ENCODE measurements around the gene ATXN7.

The ATXN7 gene

GRCh38 chr3:63964681-63965485 lies 101.2 kb downstream of the ATXN7 start:
- no peak for DNase-seq (ENCODE audit: low read depth)

GRCh38 chr3:63966007-63966406 lies 102.3 kb downstream of the ATXN7 start:
- DNase-seq (ENCODE audit: low read depth) = no peak

- DNase-seq (ENCODE audit: low read depth) = no peak
Observed at GRCh38 chr3:63966871-63967270, 103.2 kb downstream of the ATXN7 start.

- no peak for DNase-seq (ENCODE audit: low read depth)
Observed at GRCh38 chr3:63967675-63968611, 104.3 kb downstream of the ATXN7 start.

- DNase-seq (ENCODE audit: low read depth) = no peak
Observed at GRCh38 chr3:63968612-63969350, 105.1 kb downstream of the ATXN7 start.

- DNase-seq (ENCODE audit: low read depth) = no peak
Observed at GRCh38 chr3:63969876-63970275, 106.2 kb downstream of the ATXN7 start.

- no peak for DNase-seq (ENCODE audit: low read depth)
Observed at GRCh38 chr3:63970631-63971475, 107.2 kb downstream of the ATXN7 start.

- DNase-seq (ENCODE audit: low read depth) = no peak
Observed at GRCh38 chr3:63972196-63972595, 108.5 kb downstream of the ATXN7 start.

GRCh38 chr3:63972987-63973386 lies 109.3 kb downstream of the ATXN7 start:
- DNase-seq (ENCODE audit: low read depth) = no peak

- DNase-seq (ENCODE audit: low read depth) = no peak
Observed at GRCh38 chr3:63973406-63973805, 109.7 kb downstream of the ATXN7 start.

- DNase-seq (ENCODE audit: low read depth) = no peak
Observed at GRCh38 chr3:63974451-63974850, 110.8 kb downstream of the ATXN7 start.

- DNase-seq (ENCODE audit: low read depth) = no peak
Observed at GRCh38 chr3:63975723-63976122, 112.1 kb downstream of the ATXN7 start.

- no peak for DNase-seq (ENCODE audit: low read depth)
Observed at GRCh38 chr3:63976161-63976871, 112.6 kb downstream of the ATXN7 start.

- no peak for DNase-seq (ENCODE audit: low read depth)
Observed at GRCh38 chr3:63976872-63977200, 113.2 kb downstream of the ATXN7 start.

GRCh38 chr3:63977893-63978292 lies 114.2 kb downstream of the ATXN7 start:
- no peak for DNase-seq (ENCODE audit: low read depth)

- no peak for DNase-seq (ENCODE audit: low read depth)
Observed at GRCh38 chr3:63979093-63979885, 115.6 kb downstream of the ATXN7 start.

- DNase-seq (ENCODE audit: low read depth) = no peak
Observed at GRCh38 chr3:63980019-63980418, 116.4 kb downstream of the ATXN7 start.

- DNase-seq (ENCODE audit: low read depth) = no peak
Observed at GRCh38 chr3:63980830-63981498, 117.3 kb downstream of the ATXN7 start.

GRCh38 chr3:63981980-63982379 lies 118.3 kb downstream of the ATXN7 start:
- DNase-seq (ENCODE audit: low read depth) = no peak
